Left lung (tissue), 10 donors: ENCODE measurements around the gene CLDND2. TPM values are rescaled to one million over a fixed set of nuclear protein-coding genes. Genes with fewer than 3 reads are reported as not detected.

Experiments used
- ATAC-seq: fragments of 200-7000 bp; cut with Tn5 transposase; one replicate; pipeline ENCODE4 v1.9.1; 2020; ENCODE audit warnings: moderate library complexity
- DNase-seq, 4 donors: peaks; one replicate each; pipeline ENCODE4 v3.0.0-alpha.2; 2013 to 2020
- H3K27ac ChIP-seq, 2 donors: fragments of 200-600 bp; sonication (generic) in 1 of 2; one replicate each; pipeline versions ENCODE4 v1.5.0 to v1.8.0; 2020 to 2021
- H3K27me3 ChIP-seq, 2 donors: fragments of 200-600 bp; sonication (generic) in 1 of 2; one replicate each; pipeline versions ENCODE4 v1.5.0 to v1.8.0; 2020 to 2021
- H3K36me3 ChIP-seq, 2 donors: fragments of 200-600 bp; sonication (generic) in 1 of 2; one replicate each; pipeline versions ENCODE4 v1.5.0 to v1.8.0; 2020 to 2021
- H3K4me1 ChIP-seq, 2 donors: fragments of 200-600 bp; one replicate each; pipeline ENCODE4 v1.8.0; 2021
- H3K4me3 ChIP-seq, 2 donors: fragments of 200-600 bp; sonication (generic) in 1 of 2; one replicate each; pipeline versions ENCODE4 v1.5.0 to v1.8.0; 2020 to 2021; ENCODE audit warnings: mild to moderate bottlenecking in 1 of 2
- H3K9me3 ChIP-seq, 2 donors: fragments of 200-600 bp; sonication (generic) in 1 of 2; one replicate each; pipeline versions ENCODE4 v1.5.0 to v1.8.0; 2020 to 2021
- CTCF ChIP-seq, 2 donors: fragments of 200-600 bp; sonication (generic) in 1 of 2; IDR thresholded peaks; one replicate each; pipeline versions ENCODE4 v1.5.0 to v1.8.0; 2021; ENCODE audit warnings: antibody characterized with exemption in 2 of 2
- intact Hi-C, 2 donors: fragments of 100-400 bp; cut with DNase I; formaldehyde crosslinking; loops; one replicate each; pipeline versions ENCODE4 v1.11.2 to v1.14.2; 2022
- polyA plus RNA-seq, 6 donors: library from polyadenylated mRNA; unstranded; fragments of 120-200 nt; gene quantifications; one replicate each; pipeline ENCODE4 v1.2.1, GENCODE V29; 2013; ENCODE audit not compliant: insufficient read length in 6 of 6
- total RNA-seq, 2 donors: library from RNA; stranded (reverse); fragmentation: NEBNext Ultra II Directional; extraction: Animal tissue kit (Norgen Biotek cat#: 25700); gene quantifications; one replicate each; pipeline ENCODE4 v1.2.1, GENCODE V29; 2021
- donor health status: DM: no; HTN: yes; CAD: no.
- donor health status: DM: no; HTN: no; CAD: no.

Gene CLDND2
- total and polyA plus RNA-seq, 8 donors, result 0.92 to 1.9 (median 1.4) TPM

DNA sequence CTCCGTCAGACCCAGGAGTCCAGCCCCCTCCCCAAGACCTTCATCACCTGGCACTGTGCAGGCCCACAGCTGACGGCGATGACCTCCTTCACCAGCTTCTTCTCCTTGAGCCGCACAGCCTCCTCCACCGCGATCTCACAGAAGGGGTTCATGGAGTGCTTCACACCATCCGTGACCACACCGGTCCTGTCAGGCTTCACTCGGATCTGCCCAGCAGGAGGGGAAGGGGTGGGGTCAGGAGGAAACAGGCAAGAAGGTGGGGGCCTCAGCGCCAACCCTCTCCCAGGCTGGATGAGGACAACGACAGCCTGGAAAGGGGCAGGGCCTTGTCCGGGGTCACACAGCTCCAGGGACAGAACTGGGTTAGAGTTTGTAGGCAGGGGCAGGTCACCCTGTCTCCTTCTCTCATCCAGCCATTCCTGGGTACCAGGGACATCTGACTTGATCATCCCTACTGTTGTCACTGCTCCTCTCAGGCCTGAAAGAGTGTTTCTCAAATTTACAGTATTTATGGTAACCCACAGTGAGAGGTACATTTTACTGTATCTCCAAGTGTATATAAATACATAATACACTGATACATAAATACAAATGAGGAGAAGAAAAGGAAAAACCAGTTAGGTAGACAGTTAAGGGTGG is 14.6 kb downstream of the CLDND2 start:
- H3K27ac ChIP-seq, result no peak overlapping the region
- intact Hi-C loops, result no loop called here
- H3K36me3 ChIP-seq, result peaks cover 0 to 39% of the 10 kb centered on the region in 2 donors
- no peaks in the 10 kb centered on the region for H3K27me3 ChIP-seq
- no peak overlapping the region for H3K4me3 ChIP-seq
- ATAC-seq (no peak), DNase-seq (no peak)
- no peak for TF ChIP-seq CTCF (IDR thresholded peaks at IDR 0.05)
- no peaks in the 10 kb centered on the region for H3K4me1 ChIP-seq
- H3K9me3 ChIP-seq, result no peaks in the 10 kb centered on the region

- H3K4me3 ChIP-seq, result no peak overlapping the region
- H3K27ac ChIP-seq, result no peak overlapping the region
- H3K4me1 ChIP-seq, result no peaks in the 10 kb centered on the region
- no peak for TF ChIP-seq CTCF (IDR thresholded peaks at IDR 0.05)
- H3K36me3 ChIP-seq, result peaks cover 0 to 40% of the 10 kb centered on the region in 2 donors
- H3K27me3 ChIP-seq, result no peaks in the 10 kb centered on the region
- DNase-seq, result no peak
- H3K9me3 ChIP-seq, result no peaks in the 10 kb centered on the region
- ATAC-seq, result no peak
- intact Hi-C loops, result no loop called here
These were observed 15.9 kb downstream of the CLDND2 start for GRCh38 chr19:51352783-51353360.

GRCh38 chr19:51351266-51351990 is 17.4 kb downstream of the CLDND2 start:
- H3K4me3 ChIP-seq, result no peak overlapping the region
- peaks cover 0 to 52% of the 10 kb centered on the region in 2 donors for H3K36me3 ChIP-seq
- DNase-seq (no peak), ATAC-seq (no peak)
- no peak overlapping the region for H3K27ac ChIP-seq
- no peak for TF ChIP-seq CTCF (IDR thresholded peaks at IDR 0.05)
- no peaks in the 10 kb centered on the region for H3K27me3 ChIP-seq
- intact Hi-C loops, result no loop called here
- no peaks in the 10 kb centered on the region for H3K4me1 ChIP-seq
- H3K9me3 ChIP-seq, result no peaks in the 10 kb centered on the region

GRCh38 chr19:51347209-51347928 is 21.4 kb downstream of the CLDND2 start:
- Histone ChIP-seq H3K4me1 (no peaks in the 10 kb centered on the region), H3K4me3 (no peak overlapping the region), H3K9me3 (no peaks in the 10 kb centered on the region), H3K27me3 (no peaks in the 10 kb centered on the region), H3K27ac (no peak overlapping the region), H3K36me3 (peaks cover 0 to 57% of the 10 kb centered on the region in 2 donors)
- intact Hi-C loops, result no loop called here
- no peak for DNase-seq
- TF ChIP-seq CTCF (IDR thresholded peaks at IDR 0.05), result no peak
- ATAC-seq, result no peak

GRCh38 chr19:51346742-51347141 is 22.1 kb downstream of the CLDND2 start:
- TF ChIP-seq CTCF (IDR thresholded peaks at IDR 0.05), result no peak
- DNase-seq (no peak), ATAC-seq (no peak)
- H3K36me3 ChIP-seq, result peaks cover 0 to 51% of the 10 kb centered on the region in 2 donors
- intact Hi-C loops, result no loop called here
- no peak overlapping the region for H3K27ac ChIP-seq
- no peaks in the 10 kb centered on the region for H3K4me1 ChIP-seq
- H3K4me3 ChIP-seq, result no peak overlapping the region
- no peaks in the 10 kb centered on the region for H3K9me3 ChIP-seq
- H3K27me3 ChIP-seq, result no peaks in the 10 kb centered on the region
